Small intestine (tissue), 16 donors: Measurements from ENCODE around the gene OR4E1. TPM values are rescaled to one million over a fixed set of nuclear protein-coding genes. Genes with fewer than 3 reads are reported as not detected.

Experiments used
- DNase-seq, 2 donors: peaks; one replicate each; pipeline versions ENCODE4 v3.0.0 to v3.0.0-alpha.2; 2013
- FAIRE-seq: peaks from 2 replicates; lab custom pipeline; 2012; peaks lifted over from hg19 to GRCh38; lab: Jason Lieb, UNC
- H3K27ac ChIP-seq, 3 donors: one replicate each; pipeline ENCODE4 v1.5.1; 2013; ENCODE audit warnings: low read length in 2 of 3, mild to moderate bottlenecking in 2 of 3, control low read depth in 1 of 3, inconsistent platforms in 1 of 3, low read depth in 1 of 3, moderate library complexity in 1 of 3
- H3K27me3 ChIP-seq, 3 donors: one replicate each; pipeline ENCODE4 v1.6.1; 2013; ENCODE audit warnings: low read length in 3 of 3, inconsistent platforms in 1 of 3; ENCODE audit not compliant: control insufficient read depth in 3 of 3, insufficient read depth in 3 of 3
- H3K36me3 ChIP-seq, 3 donors: one replicate each; pipeline ENCODE4 v1.6.1; 2013; ENCODE audit warnings: low read length in 3 of 3, inconsistent platforms in 1 of 3, low read depth in 1 of 3, mild to moderate bottlenecking in 1 of 3, moderate library complexity in 1 of 3; ENCODE audit not compliant: control insufficient read depth in 3 of 3, insufficient read depth in 2 of 3
- H3K4me1 ChIP-seq, 3 donors: one replicate each; pipeline ENCODE4 v1.6.1; 2013; ENCODE audit warnings: low read length in 2 of 3, inconsistent platforms in 1 of 3, low read depth in 1 of 3, mild to moderate bottlenecking in 1 of 3, moderate library complexity in 1 of 3; ENCODE audit not compliant: control insufficient read depth in 3 of 3, insufficient read depth in 2 of 3
- H3K4me3 ChIP-seq, 3 donors: one replicate each; pipeline ENCODE4 v1.5.1; 2013; ENCODE audit warnings: low read length in 3 of 3, control low read depth in 1 of 3, inconsistent platforms in 1 of 3, low read depth in 1 of 3, mild to moderate bottlenecking in 1 of 3, moderate library complexity in 1 of 3
- H3K9me3 ChIP-seq, 2 donors: one replicate each; pipeline ENCODE4 v1.6.1; 2013; ENCODE audit warnings: low read depth in 1 of 2, low read length in 1 of 2; ENCODE audit not compliant: control insufficient read depth in 2 of 2, insufficient read depth in 1 of 2
- WGBS, 3 donors: extraction: QIAGEN DNeasy Blood & Tissue Kit; methylation state at CpG; one replicate each; pipeline ENCODE4 v1.1.7; 2013; 5-methylcytosine and 5-hydroxymethylcytosine counted together
- long read RNA-seq, 10 donors: transcript quantifications; one replicate each; lab custom pipeline, GENCODE V29; 2026
- polyA plus RNA-seq, 4 donors: library from polyadenylated mRNA; stranded (reverse) in 3 of 4; unstranded in 1 of 4; fragments of 200-250 nt in 3 of 4; fragments of 120-200 nt in 1 of 4; gene quantifications; one replicate each; pipeline versions ENCODE4 v1.2.1 to v1.2.3, GENCODE V29; 2013
- donor health status: healthy with polysubstance abuse.
- donor health status: control.
- donor health status: control.
- donor health status: Bipolar disorder and iron deficiency.
- donor health status: healthy.

The OR4E1 gene, protein sequence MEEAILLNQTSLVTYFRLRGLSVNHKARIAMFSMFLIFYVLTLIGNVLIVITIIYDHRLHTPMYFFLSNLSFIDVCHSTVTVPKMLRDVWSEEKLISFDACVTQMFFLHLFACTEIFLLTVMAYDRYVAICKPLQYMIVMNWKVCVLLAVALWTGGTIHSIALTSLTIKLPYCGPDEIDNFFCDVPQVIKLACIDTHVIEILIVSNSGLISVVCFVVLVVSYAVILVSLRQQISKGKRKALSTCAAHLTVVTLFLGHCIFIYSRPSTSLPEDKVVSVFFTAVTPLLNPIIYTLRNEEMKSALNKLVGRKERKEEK
- not detected for polyA plus RNA-seq
- long read RNA-seq, donor 1, result 0 reads
- long read RNA-seq, donor 2, result 0 reads
- long read RNA-seq, donor 3, result 0 reads
- long read RNA-seq, donor 4, result 0 reads
- long read RNA-seq, donor 5, result 0 reads
- long read RNA-seq, donor 6, result 0 reads
- long read RNA-seq, donor 7, result 0 reads
- long read RNA-seq, donor 8, result 0 reads
- long read RNA-seq, donor 9, result 0 reads
- long read RNA-seq, donor 10, result 0 reads

DNA sequence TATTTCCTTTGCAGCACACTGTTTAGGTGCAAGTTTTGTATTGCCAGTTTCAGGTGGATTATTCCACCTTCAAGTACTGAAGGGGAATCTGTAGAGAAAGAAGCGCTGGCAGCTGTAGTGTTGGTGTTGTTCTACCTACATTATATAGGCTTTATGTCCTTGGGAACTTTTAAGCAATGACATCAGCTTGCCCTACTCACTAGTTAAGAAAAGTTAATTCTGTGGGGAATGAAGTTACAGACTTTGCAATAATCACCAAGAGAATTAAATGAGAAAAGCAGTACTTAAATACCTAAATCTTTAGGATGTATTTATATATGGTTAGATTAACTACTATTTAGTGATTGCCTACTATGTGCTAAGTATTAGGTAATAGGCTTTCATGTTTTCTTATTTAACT is at the start of gene OR4E1:
Gene OR4E1 (minus strand): TSS at position 101 of the 400 bp plus-strand sequence. CDS start 2,883 bp downstream, outside the sequence.
- Histone ChIP-seq H3K27me3 (no peaks in the 10 kb centered on the region), H3K4me1 (no peaks in the 10 kb centered on the region), H3K9me3 (peaks cover 0 to 2% of the 10 kb centered on the region in 2 donors), H3K27ac (no peak within 1 kb of the TSS), H3K4me3 (no peak within 1 kb of the TSS), H3K36me3 (no peaks in the 10 kb centered on the region)
- FAIRE-seq (no peak), DNase-seq (no peak)
- WGBS, 3 donors, result 86 to 91% (median 87%) methylated on average over 1 of the region's 1 CpG

DNA sequence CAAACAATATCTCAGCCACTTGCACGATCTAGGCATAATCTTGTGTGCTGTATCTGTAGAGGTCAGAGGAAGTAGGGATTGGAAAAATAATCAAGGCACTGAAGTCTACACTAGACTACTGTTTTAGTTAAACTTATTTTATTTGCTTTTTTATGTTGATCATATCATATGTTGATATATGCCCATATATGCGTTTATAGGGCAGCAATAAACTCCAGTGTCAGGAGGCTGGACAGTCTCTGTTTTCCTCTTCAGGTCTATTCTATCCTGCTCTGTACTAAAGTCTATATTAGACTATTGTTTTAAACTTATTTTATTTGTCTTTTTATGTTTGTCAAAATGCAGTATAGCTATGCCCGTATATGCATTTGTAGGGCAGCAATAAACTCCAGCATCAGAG is 47.9 kb upstream of the OR4E1 start:
- Histone ChIP-seq H3K27me3 (peaks cover 0 to 3% (median 2%) of the 10 kb centered on the region in 3 donors), H3K36me3 (no peaks in the 10 kb centered on the region), H3K4me3 (no peak overlapping the region), H3K9me3 (no peaks in the 10 kb centered on the region), H3K27ac (no peak overlapping the region), H3K4me1 (no peaks in the 10 kb centered on the region)
- no peak for FAIRE-seq
- 47 to 67% (median 56%) methylated on average over 3 of the region's 3 CpGs for WGBS, 3 donors
- DNase-seq, result no peak

DNA sequence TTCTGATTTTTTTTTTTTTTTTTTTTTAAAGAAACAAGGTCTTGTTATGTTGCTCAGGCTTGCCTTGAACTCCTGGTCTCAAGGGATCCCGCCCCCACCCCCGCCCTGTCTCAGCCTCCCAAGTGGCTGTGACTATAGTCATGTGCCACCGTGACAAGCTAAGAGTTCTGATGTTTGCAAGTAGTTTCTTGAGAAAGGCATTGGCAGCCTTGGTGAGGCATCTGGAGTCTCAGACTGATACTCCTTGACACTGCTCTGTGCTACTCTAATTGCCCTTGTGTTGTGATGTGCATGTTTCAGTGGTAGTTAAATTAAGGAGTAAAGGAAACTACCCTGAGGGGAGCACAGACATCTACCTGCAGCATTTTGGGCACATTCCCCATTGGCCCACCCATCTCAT is 46.2 kb upstream of the OR4E1 start:
- no peak overlapping the region for H3K27ac ChIP-seq
- H3K36me3 ChIP-seq, result no peaks in the 10 kb centered on the region
- FAIRE-seq, result no peak
- WGBS, 3 donors, result 60 to 76% (median 73%) methylated on average over 3 of the region's 3 CpGs
- H3K4me3 ChIP-seq, result no peak overlapping the region
- no peaks in the 10 kb centered on the region for H3K9me3 ChIP-seq
- no peaks in the 10 kb centered on the region for H3K4me1 ChIP-seq
- no peak for DNase-seq
- peaks cover 0 to 3% (median 2%) of the 10 kb centered on the region in 3 donors for H3K27me3 ChIP-seq

DNA sequence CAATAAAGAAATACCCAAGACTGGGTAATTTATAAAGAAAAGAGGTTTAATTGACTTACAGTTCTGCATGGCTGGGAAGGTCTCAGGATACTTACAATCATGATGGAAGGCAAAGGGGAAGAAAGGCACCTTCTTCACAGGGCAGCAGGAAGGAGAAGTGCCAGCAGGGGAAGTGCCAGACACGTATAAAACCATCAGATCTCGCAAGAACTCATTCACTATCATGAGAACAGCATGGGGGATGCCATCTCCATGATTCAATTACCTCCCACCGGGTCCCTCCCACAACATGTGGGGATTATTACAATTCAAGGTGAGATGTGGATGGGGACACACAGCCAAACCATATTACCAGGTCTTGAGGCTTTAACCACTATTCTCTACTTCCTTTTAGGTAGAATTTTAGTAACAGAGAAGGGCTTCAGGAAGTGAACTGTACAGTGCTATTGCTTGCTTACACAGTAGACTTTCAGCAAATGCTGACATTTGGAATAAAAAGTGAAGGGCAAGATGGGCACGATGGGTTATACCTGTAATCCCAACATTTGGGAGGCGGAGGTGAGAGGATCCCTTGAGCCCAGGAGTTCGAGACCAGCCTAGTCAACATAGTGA is 40.8 kb upstream of the OR4E1 start:
- Histone ChIP-seq H3K36me3 (no peaks in the 10 kb centered on the region), H3K4me3 (no peak overlapping the region), H3K27me3 (no peaks in the 10 kb centered on the region), H3K27ac (no peak overlapping the region), H3K9me3 (no peaks in the 10 kb centered on the region), H3K4me1 (no peaks in the 10 kb centered on the region)
- WGBS, 3 donors, result 73 to 75% (median 74%) methylated on average over 6 of the region's 6 CpGs
- FAIRE-seq, result no peak
- DNase-seq, result no peak

DNA sequence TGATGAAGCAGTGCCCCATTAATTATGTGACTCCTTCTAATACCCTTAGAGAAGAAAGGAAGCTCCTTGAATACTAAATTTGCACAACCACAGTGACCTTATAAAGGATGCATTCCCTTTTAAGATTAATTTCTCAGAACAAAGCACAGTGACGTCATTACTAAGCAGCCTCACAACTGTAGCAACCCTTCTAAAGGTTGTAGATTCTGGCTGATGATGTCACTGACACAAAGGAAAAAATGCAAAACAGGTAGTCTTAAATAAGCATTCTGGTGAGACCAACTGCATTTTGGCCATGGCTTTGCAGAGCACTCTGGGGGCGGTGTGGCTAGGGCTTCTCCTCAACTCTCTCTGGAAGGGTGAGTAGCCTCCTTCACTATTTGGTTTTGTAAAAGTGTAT is 38.4 kb upstream of the OR4E1 start:
- Histone ChIP-seq H3K27ac (no peak overlapping the region), H3K36me3 (no peaks in the 10 kb centered on the region), H3K27me3 (no peaks in the 10 kb centered on the region), H3K4me1 (no peaks in the 10 kb centered on the region), H3K9me3 (peaks cover 0 to 2% of the 10 kb centered on the region in 2 donors), H3K4me3 (no peak overlapping the region)
- 73 to 79% (median 76%) methylated on average over 2 of the region's 2 CpGs for WGBS, 3 donors
- FAIRE-seq (no peak), DNase-seq (no peak)

DNA sequence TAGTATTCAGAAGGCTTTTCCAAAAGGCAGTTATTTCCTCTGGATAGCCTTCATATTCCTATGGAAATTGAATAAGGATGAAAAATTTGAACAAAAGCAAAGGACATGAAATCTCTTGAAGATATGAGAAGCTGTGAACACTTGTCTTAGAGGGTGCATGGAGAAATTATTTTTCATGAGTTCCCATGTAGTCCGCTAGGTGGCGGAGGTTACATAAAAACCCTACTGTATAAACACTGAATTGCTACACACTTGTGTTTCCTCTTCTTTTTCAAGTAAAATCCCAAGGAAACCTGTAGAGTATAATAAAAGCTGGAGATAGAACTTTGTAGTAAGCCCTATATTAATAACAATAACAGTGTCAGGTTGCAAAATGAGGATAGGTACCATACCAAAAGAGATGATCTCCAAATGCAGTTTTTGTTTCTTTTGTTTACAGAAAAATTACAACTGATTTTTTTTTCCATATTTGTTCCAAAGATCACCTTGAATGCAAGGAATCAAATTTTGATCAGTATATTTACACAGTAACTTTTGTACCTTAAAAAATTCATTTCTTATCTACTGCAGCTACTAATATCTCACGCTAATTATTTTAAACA is 37.8 kb upstream of the OR4E1 start:
- DNase-seq (peak; percentile 34 to 44), FAIRE-seq (no peak)
- no peak overlapping the region for H3K4me3 ChIP-seq

DNA sequence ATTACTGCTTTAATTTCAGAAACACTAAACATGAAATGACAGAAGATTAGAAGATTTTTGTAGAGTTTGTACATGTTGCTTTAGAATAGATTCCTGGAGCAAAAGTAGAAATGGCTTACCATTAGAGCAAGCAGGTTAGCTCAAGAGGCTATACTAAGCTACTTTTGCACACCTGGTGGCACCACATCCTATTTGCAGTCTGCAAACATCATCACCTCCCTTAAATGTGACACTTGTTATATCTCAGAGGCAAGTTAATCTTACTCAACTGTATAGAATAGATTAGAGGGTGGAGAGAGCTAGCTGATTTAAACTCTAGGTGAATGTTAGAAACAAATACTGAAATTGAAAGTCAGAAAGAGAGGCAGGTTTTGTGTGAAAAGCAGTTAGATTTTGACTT is 30.7 kb upstream of the OR4E1 start:
- H3K4me1 ChIP-seq, result no peaks in the 10 kb centered on the region
- no peak for FAIRE-seq
- DNase-seq, result no peak
- no peaks in the 10 kb centered on the region for H3K27me3 ChIP-seq
- peaks cover 0 to 10% of the 10 kb centered on the region in 2 donors for H3K9me3 ChIP-seq
- no peak overlapping the region for H3K27ac ChIP-seq
- no peaks in the 10 kb centered on the region for H3K36me3 ChIP-seq
- H3K4me3 ChIP-seq, result no peak overlapping the region

More for the DNA sequence above, 37.8 kb upstream of the OR4E1 start:
- Histone ChIP-seq H3K27ac (no peak overlapping the region), H3K9me3 (peaks cover 0 to 7% of the 10 kb centered on the region in 2 donors), H3K27me3 (no peaks in the 10 kb centered on the region), H3K36me3 (no peaks in the 10 kb centered on the region), H3K4me1 (no peaks in the 10 kb centered on the region)
- 24 to 29% (median 28%) methylated on average over 3 of the region's 3 CpGs for WGBS, 3 donors
